ENCODE results near the gene CXCL14. TPM values are rescaled to one million over a fixed set of nuclear protein-coding genes. Genes with fewer than 3 reads are reported as not detected.

Gene CXCL14
- total RNA-seq, 1 donor from 2014 or later, result not detected

DNA sequence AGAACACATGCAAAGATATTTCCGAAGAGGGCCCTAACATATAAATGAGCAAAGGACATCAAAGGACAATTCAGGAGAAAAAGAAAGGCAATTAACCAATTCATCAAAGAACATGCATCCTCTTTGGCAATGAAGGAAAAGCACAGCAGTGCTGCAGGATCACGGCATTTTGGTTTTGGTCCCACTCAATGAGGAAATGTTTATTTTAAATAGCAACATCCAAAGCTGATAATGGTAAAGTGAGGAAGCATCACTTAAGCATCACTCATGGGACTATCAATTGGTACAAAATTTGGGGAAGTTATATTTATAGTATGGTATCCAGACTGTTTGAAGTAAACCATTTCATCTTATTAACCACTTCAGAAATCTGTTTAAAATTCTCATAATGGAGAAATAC lies 5.5 kb upstream of the CXCL14 start:
- no peak for DNase-seq (ENCODE audit: low read depth, low spot score)
- H3K36me3 Mint-ChIP-seq (ENCODE audit: low read depth), result no peaks in the 10 kb centered on the region
- TF ChIP-seq, protein P1, sequence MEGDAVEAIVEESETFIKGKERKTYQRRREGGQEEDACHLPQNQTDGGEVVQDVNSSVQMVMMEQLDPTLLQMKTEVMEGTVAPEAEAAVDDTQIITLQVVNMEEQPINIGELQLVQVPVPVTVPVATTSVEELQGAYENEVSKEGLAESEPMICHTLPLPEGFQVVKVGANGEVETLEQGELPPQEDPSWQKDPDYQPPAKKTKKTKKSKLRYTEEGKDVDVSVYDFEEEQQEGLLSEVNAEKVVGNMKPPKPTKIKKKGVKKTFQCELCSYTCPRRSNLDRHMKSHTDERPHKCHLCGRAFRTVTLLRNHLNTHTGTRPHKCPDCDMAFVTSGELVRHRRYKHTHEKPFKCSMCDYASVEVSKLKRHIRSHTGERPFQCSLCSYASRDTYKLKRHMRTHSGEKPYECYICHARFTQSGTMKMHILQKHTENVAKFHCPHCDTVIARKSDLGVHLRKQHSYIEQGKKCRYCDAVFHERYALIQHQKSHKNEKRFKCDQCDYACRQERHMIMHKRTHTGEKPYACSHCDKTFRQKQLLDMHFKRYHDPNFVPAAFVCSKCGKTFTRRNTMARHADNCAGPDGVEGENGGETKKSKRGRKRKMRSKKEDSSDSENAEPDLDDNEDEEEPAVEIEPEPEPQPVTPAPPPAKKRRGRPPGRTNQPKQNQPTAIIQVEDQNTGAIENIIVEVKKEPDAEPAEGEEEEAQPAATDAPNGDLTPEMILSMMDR (conservative IDR thresholded peaks at IDR 0.05), result no peak
- no peak overlapping the region for H3K4me3 Mint-ChIP-seq
- H3K27ac Mint-ChIP-seq (ENCODE audit: unreplicated experiment), result no peak overlapping the region
- H3K4me1 Mint-ChIP-seq, result peaks cover under 1% of the 10 kb centered on the region
- H3K9me3 Mint-ChIP-seq, result no peaks in the 10 kb centered on the region
- H3K27me3 Mint-ChIP-seq (ENCODE audit: low read depth), result peaks cover 56% of the 10 kb centered on the region

DNA sequence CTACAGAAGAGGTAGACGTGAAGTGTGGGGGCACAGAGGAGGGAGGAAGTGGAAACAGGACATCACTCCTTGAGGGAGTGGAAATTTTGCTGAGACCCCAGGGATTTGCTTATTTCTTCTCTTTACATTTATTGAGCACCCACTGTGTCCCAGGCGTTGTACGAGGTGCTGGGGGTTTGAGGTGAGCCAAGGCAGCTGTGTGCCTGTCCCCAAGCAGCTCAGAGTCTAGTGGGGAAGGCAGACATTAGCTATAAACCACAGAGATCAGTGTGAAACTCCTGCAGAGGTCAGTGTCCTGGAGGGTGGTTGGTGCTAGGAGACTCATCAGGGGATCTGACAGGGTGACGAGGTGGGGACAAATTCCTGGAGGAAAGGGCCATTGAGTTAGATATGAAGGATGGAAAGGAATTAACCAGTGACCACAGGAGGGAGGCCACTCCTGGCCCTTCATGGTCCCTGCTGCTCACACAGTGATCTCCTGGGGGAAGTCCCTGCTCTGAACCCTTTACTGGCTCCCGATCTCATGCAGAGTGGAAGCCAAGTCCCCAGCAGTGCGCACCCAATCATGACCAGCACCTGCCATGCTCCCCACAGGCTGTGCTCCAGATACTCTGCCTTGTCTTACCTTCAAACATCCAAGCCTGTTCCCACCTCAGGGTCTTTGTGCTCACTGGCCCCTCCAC lies 3.4 kb upstream of the CXCL14 start:
- DNase-seq (ENCODE audit: low read depth, low spot score), result no peak
- no peak overlapping the region for H3K4me3 Mint-ChIP-seq
- TF ChIP-seq, protein P1 (conservative IDR thresholded peaks at IDR 0.05), result no peak
- no peak overlapping the region for H3K27ac Mint-ChIP-seq (ENCODE audit: unreplicated experiment)
- peaks cover 77% of the 10 kb centered on the region for H3K27me3 Mint-ChIP-seq (ENCODE audit: low read depth)
- peaks cover 5% of the 10 kb centered on the region for H3K4me1 Mint-ChIP-seq
- no peaks in the 10 kb centered on the region for H3K36me3 Mint-ChIP-seq (ENCODE audit: low read depth)
- H3K9me3 Mint-ChIP-seq, result no peaks in the 10 kb centered on the region

DNA sequence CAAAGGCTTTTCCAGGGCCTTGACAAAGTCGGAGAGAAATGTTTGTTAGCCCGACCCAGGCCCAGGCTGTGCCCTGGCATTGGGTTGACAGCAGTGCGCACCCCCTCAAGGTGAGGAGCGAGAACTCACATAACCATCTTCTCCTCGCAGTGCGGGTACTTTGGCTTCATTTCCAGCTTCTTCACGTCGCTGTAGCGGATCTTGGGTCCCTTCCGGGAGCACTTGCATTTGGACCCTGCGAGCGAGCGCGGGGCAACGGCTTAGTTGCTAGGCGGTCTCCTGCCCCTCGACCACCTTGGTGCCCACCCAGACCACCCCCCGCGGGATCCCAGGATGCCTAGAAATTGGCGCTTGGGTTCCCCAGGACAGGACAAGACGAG lies 496 bp downstream of the CXCL14 start:
- Mint-ChIP-seq H3K4me1 (peaks cover 9% of the 10 kb centered on the region), H3K4me3 (no peak overlapping the region), H3K9me3 (no peaks in the 10 kb centered on the region), H3K27ac (ENCODE audit: unreplicated experiment) (no peak overlapping the region), H3K36me3 (ENCODE audit: low read depth) (no peaks in the 10 kb centered on the region), H3K27me3 (ENCODE audit: low read depth) (peaks cover 84% of the 10 kb centered on the region)
- TF ChIP-seq, protein P1 (conservative IDR thresholded peaks at IDR 0.05), result no peak
- no peak for DNase-seq (ENCODE audit: low read depth, low spot score)

DNA sequence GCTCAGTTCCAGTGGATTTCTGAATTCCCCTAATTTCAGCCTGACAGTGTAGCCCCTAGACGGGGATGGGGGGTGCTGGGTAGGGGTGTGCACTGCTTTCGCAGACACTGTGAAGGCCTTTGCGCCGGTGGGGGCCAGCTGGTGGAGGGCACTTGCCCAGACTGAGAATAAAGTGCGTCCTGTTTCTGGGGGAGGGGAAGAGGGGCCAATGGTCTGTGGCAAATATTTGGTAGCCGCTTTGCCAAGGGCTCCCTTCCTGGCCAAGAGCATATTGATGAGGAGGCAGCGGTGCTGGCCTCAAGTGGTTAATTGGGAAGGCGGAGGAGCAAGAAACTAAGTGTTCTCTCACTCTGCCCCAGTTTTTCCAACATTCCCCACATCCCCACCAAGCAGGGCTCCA lies 1.4 kb downstream of the CXCL14 start:
- TF ChIP-seq, protein P1 (conservative IDR thresholded peaks at IDR 0.05), result no peak
- peaks cover 82% of the 10 kb centered on the region for H3K27me3 Mint-ChIP-seq (ENCODE audit: low read depth)
- H3K4me1 Mint-ChIP-seq, result peaks cover 12% of the 10 kb centered on the region
- H3K4me3 Mint-ChIP-seq, result no peak overlapping the region
- H3K9me3 Mint-ChIP-seq, result no peaks in the 10 kb centered on the region
- DNase-seq (ENCODE audit: low read depth, low spot score), result no peak
- H3K27ac Mint-ChIP-seq (ENCODE audit: unreplicated experiment), result no peak overlapping the region
- H3K36me3 Mint-ChIP-seq (ENCODE audit: low read depth), result no peaks in the 10 kb centered on the region

DNA sequence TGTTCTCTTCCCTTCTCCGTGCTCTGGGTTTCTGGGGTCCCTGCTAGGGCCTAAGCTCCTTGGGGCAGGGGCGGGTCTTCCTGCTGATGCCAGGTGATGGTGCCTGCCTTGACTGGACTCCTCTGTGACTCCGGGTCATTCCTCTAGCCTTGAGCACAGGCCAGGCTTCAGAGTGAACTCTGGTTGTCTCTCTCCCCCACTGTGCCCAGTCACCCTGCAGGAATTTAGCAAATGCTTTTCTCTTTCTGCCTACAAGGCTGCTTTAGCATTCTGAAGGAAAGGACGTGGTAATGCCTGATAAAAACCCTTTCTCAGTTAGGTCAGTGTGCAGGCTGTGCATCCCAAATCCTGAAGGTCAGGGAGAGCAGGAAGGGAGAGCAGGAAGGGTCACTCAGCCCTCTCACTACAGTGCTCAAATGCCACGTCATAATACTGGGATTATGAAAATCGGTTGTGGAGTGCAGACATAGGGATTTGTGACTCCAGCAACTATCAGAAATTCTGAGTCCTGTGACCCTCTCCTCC lies 2.7 kb downstream of the CXCL14 start:
- Mint-ChIP-seq H3K27me3 (ENCODE audit: low read depth) (peaks cover 77% of the 10 kb centered on the region), H3K9me3 (no peaks in the 10 kb centered on the region), H3K27ac (ENCODE audit: unreplicated experiment) (no peak overlapping the region), H3K4me3 (no peak overlapping the region), H3K4me1 (peaks cover 15% of the 10 kb centered on the region), H3K36me3 (ENCODE audit: low read depth) (no peaks in the 10 kb centered on the region)
- TF ChIP-seq, protein P1 (conservative IDR thresholded peaks at IDR 0.05), result no peak
- no peak for DNase-seq (ENCODE audit: low read depth, low spot score)
